Karpas-422 (cell line): ENCODE measurements around the gene OR2H2. TPM values are rescaled to one million over a fixed set of nuclear protein-coding genes. Genes with fewer than 3 reads are reported as not detected.

Experiments
- small RNA-seq: library from RNA; depleted of rRNA; stranded (forward); fragments of <200 nt; gene quantifications from one replicate; pipeline ENCODE3, GENCODE V24; 2014
- total RNA-seq: library from RNA; depleted of rRNA; stranded (reverse); fragments of >200 nt; shearing (Covaris generic); gene quantifications from 2 replicates; pipeline ENCODE4 v1.2.3, GENCODE V29; 2014; ENCODE audit warnings: low replicate concordance; rRNA removed

The OR2H2 gene
- total RNA-seq, 1 experiment from 2014 or later, result not detected

Small RNA genes lying within 50 kb of the gene (small RNA-seq; reads per million reads assigned to genes)
- gene SNORD32B (0.59 reads per million, percentile 14 among the genes with 10 or more reads in this experiment), gene SUMO2P1 (0.12 reads per million), gene TMEM183AP1 (not detected)

Other genes with a start within 250 kb of the OR2H2 start
- not detected in 2 replicates for gene OR5V1, start 216.3 kb upstream of the OR2H2 start, total RNA-seq
- not detected in 2 replicates for gene OR12D3, start 209.8 kb upstream of the OR2H2 start, total RNA-seq
- not detected in 2 replicates for gene OR12D2, start 189.5 kb upstream of the OR2H2 start, total RNA-seq
- not detected in 2 replicates for gene OR12D1, start 170.2 kb upstream of the OR2H2 start, total RNA-seq
- not detected in 2 replicates for gene OR10C1, start 145.8 kb upstream of the OR2H2 start, total RNA-seq
- gene OR11A1, start 128.1 kb upstream of the OR2H2 start, total RNA-seq, result not detected in 2 replicates
- not detected in 2 replicates for gene OR2H1, start 128.0 kb upstream of the OR2H2 start, total RNA-seq
- gene MAS1L, start 97.2 kb upstream of the OR2H2 start, total RNA-seq, result not detected in 2 replicates
- not detected in 2 replicates for gene UBD, start 25.4 kb upstream of the OR2H2 start, total RNA-seq
- 9.9 and 10.5 TPM in 2 replicates for gene GABBR1, start 48.1 kb downstream of the OR2H2 start, total RNA-seq
- gene MOG, start 72.0 kb downstream of the OR2H2 start, total RNA-seq, result not detected in 2 replicates
- gene ZFP57, start 96.0 kb downstream of the OR2H2 start, total RNA-seq, result not detected in 2 replicates
- 8.5 and 17.2 TPM in 2 replicates for gene HLA-F, start 138.3 kb downstream of the OR2H2 start, total RNA-seq
- gene HLA-G, start 242.7 kb downstream of the OR2H2 start, total RNA-seq, result not detected in 2 replicates